ENCODE results near the gene MAPT.
"Not testable (repeated sequence)": the region's sequence is repeated elsewhere in the genome, so short reads cannot be mapped to it uniquely, and the experiment has no call there.

Gene MAPT

DNA sequence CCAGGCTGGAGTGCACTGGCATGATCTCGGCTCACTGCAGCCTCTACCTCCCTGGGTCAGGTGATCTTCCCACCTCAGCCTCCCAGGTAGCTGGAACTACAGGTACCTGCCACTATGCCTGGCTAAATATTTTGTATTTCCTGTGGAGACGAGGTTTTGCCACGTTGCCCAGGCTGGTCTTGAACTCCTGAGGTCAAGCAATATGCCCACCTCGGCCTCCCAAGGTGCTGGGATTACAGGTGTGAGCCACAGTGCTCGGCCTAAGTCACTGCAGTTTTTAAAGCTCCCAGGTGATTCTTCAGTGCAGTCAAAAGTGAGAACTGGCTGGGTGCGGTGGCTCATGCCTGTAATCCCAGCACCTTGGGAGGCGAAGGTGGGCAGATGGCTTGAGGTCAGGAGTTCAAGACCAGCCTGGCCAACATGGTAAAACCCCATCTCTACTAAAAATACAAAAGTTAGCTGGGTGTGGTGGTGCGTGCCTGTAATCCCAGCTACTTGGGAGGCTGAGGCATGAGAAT is 125.1 kb downstream of the MAPT start:
- not testable (repeated sequence) for DNase-seq

DNA sequence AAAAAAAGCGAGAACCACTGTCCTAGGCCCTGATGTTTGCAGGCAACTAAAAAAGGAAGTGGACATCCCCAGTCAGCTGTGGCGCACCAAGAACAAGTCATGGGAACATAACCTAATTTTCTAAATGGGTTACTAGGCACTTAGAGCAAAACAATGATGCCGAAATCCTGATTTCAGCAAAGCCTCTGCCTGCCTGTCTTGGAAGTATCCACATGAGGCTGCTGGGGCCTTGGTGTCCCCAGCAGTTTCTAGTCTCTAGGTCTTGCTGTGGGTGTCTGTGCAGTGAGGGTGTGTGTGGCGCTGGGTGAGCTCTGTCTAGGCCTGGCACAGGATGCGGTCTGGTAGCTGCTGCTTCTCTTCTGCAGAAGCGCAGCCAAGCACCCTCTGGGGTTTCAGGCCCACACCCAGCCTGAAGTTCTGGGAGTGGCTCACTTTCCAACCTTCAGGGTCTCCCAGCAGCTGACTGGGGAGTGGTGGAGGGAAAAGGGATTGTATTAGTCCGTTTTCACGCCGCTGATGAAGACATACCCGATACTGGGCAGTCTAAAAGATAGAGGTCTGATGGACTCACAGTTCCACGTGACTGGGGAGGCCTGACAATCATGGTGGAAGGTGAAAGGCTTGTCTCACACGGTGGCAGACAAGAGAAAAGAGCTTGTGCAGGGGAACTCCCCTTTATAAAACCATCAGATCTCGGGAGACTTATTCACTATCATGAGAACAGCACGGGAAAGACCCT is 125.8 kb downstream of the MAPT start:
- peak; percentile 18 for DNase-seq

DNA sequence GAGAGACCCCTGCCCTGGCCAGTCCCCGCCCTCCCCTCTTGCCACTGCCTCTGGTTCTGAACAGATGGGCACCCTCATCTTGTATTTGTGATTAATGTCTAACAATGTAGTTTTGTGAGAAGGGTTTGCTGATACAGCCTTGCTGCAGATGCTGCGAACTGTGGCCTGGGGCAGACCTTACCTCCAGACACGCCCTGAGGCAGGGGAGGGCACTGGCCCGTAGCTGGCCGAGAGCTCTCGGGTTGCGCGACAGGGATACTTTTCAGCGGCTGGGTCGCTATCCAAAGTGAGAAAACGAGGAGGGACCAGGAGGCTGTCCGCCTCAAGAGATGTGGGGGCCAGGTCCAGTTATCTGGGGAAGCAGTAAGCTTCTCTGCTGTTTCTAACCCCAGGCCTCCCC is 126.6 kb downstream of the MAPT start:
- no peak for DNase-seq

DNA sequence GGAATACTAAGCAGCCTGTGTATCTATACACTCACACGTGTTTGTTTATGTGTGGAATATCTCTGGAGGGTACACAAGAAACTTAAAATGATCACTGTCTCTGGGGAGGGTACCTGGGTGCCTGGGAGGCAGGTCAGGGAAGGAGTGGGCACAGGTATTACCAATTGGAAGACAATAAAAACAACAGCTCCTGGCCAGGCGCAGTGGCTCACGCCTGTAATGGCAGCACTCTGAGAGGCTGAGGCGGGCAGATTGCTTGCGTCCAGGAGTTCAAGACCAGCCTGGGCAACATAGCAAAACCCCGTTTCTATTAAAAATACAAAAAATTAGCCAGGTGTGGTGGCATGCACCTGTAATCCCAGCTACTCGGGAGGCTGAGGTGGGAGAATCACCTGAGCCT is 129.0 kb downstream of the MAPT start:
- not testable (repeated sequence) for DNase-seq

DNA sequence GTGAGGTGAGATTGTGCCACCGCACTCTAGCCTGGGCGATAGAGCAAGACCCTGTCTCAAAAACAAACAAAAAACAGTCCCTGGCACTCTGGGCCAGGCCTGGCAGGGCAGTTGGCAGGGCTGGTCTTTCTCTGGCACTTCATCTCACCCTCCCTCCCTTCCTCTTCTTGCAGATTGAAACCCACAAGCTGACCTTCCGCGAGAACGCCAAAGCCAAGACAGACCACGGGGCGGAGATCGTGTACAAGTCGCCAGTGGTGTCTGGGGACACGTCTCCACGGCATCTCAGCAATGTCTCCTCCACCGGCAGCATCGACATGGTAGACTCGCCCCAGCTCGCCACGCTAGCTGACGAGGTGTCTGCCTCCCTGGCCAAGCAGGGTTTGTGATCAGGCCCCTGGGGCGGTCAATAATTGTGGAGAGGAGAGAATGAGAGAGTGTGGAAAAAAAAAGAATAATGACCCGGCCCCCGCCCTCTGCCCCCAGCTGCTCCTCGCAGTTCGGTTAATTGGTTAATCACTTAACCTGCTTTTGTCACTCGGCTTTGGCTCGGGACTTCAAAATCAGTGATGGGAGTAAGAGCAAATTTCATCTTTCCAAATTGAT is 129.5 kb downstream of the MAPT start:
- DNase-seq: no peak

DNA sequence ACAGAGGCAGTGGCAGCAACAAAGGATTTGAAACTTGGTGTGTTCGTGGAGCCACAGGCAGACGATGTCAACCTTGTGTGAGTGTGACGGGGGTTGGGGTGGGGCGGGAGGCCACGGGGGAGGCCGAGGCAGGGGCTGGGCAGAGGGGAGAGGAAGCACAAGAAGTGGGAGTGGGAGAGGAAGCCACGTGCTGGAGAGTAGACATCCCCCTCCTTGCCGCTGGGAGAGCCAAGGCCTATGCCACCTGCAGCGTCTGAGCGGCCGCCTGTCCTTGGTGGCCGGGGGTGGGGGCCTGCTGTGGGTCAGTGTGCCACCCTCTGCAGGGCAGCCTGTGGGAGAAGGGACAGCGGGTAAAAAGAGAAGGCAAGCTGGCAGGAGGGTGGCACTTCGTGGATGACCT is 130.2 kb downstream of the MAPT start:
- no peak for DNase-seq

DNA sequence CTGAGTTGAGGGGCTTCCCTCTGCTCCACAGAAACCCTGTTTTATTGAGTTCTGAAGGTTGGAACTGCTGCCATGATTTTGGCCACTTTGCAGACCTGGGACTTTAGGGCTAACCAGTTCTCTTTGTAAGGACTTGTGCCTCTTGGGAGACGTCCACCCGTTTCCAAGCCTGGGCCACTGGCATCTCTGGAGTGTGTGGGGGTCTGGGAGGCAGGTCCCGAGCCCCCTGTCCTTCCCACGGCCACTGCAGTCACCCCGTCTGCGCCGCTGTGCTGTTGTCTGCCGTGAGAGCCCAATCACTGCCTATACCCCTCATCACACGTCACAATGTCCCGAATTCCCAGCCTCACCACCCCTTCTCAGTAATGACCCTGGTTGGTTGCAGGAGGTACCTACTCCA is 130.7 kb downstream of the MAPT start:
- no peak for DNase-seq

DNA sequence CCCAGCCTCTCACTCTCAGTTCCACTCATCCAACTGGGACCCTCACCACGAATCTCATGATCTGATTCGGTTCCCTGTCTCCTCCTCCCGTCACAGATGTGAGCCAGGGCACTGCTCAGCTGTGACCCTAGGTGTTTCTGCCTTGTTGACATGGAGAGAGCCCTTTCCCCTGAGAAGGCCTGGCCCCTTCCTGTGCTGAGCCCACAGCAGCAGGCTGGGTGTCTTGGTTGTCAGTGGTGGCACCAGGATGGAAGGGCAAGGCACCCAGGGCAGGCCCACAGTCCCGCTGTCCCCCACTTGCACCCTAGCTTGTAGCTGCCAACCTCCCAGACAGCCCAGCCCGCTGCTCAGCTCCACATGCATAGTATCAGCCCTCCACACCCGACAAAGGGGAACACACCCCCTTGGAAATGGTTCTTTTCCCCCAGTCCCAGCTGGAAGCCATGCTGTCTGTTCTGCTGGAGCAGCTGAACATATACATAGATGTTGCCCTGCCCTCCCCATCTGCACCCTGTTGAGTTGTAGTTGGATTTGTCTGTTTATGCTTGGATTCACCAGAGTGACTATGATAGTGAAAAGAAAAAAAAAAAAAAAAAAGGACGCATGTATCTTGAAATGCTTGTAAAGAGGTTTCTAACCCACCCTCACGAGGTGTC is 131.3 kb downstream of the MAPT start:
- no peak for DNase-seq

DNA sequence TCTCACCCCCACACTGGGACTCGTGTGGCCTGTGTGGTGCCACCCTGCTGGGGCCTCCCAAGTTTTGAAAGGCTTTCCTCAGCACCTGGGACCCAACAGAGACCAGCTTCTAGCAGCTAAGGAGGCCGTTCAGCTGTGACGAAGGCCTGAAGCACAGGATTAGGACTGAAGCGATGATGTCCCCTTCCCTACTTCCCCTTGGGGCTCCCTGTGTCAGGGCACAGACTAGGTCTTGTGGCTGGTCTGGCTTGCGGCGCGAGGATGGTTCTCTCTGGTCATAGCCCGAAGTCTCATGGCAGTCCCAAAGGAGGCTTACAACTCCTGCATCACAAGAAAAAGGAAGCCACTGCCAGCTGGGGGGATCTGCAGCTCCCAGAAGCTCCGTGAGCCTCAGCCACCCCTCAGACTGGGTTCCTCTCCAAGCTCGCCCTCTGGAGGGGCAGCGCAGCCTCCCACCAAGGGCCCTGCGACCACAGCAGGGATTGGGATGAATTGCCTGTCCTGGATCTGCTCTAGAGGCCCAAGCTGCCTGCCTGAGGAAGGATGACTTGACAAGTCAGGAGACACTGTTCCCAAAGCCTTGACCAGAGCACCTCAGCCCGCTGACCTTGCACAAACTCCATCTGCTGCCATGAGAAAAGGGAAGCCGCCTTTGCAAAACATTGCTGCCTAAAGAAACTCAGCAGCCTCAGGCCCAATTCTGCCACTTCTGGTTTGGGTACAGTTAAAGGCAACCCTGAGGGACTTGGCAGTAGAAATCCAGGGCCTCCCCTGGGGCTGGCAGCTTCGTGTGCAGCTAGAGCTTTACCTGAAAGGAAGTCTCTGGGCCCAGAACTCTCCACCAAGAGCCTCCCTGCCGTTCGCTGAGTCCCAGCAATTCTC is 132.1 kb downstream of the MAPT start:
- no peak for DNase-seq

DNA sequence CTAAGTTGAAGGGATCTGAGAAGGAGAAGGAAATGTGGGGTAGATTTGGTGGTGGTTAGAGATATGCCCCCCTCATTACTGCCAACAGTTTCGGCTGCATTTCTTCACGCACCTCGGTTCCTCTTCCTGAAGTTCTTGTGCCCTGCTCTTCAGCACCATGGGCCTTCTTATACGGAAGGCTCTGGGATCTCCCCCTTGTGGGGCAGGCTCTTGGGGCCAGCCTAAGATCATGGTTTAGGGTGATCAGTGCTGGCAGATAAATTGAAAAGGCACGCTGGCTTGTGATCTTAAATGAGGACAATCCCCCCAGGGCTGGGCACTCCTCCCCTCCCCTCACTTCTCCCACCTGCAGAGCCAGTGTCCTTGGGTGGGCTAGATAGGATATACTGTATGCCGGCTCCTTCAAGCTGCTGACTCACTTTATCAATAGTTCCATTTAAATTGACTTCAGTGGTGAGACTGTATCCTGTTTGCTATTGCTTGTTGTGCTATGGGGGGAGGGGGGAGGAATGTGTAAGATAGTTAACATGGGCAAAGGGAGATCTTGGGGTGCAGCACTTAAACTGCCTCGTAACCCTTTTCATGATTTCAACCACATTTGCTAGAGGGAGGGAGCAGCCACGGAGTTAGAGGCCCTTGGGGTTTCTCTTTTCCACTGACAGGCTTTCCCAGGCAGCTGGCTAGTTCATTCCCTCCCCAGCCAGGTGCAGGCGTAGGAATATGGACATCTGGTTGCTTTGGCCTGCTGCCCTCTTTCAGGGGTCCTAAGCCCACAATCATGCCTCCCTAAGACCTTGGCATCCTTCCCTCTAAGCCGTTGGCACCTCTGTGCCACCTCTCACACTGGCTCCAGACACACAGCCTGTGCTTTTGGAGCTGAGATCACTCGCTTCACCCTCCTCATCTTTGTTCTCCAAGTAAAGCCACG is 133.0 kb downstream of the MAPT start:
- no peak for DNase-seq

DNA sequence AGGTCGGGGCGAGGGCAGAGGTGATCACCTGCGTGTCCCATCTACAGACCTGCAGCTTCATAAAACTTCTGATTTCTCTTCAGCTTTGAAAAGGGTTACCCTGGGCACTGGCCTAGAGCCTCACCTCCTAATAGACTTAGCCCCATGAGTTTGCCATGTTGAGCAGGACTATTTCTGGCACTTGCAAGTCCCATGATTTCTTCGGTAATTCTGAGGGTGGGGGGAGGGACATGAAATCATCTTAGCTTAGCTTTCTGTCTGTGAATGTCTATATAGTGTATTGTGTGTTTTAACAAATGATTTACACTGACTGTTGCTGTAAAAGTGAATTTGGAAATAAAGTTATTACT is 133.6 kb downstream of the MAPT start:
- no peak for DNase-seq

DNA sequence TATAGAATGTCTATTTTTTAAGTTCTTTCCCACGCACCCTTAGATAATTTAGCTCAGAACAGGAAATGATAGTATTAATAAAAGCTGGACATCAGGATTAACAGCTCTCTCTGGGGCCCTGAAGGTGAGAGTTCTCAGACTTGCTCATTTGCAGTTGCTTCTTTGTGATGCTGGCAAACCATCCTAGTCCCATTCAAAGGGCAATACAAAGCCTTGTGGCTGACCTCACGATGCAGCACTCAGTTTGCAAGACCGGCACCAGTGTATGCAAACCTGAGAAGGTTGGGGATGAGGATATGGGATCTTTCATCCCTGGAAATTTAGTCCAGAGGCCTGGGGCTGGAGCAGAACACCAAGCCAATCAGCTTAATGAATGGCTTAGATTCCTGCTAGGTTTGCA is 134.0 kb downstream of the MAPT start:
- DNase-seq: no peak

DNA sequence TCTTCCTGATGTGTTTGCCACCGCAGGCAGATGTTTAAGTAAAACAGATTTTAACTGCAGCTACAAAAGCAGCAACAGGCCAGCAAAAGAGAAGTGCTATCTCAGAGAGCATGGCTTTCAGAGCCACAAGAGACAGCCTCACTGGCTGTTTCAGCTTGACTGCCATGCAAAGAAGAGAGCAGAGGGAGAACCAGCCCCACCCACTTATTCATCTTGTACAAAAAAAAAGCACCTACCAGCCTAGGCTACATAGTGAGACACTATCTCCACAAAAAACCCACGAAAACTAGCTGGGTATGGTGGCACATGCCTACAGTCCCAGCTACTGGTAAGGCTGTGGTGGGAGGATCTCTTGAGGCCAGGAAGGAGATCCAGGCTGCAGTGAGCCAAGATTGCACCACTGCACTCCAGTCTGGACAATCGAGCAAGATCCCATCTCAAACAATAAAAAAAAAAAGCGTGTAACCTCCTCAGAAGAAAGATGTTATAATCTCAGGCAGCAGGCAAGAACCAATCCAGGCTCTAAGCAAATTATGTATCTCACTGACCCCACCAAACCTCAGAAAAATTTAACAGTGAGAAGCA is 134.7 kb downstream of the MAPT start:
- DNase-seq: no peak

DNA sequence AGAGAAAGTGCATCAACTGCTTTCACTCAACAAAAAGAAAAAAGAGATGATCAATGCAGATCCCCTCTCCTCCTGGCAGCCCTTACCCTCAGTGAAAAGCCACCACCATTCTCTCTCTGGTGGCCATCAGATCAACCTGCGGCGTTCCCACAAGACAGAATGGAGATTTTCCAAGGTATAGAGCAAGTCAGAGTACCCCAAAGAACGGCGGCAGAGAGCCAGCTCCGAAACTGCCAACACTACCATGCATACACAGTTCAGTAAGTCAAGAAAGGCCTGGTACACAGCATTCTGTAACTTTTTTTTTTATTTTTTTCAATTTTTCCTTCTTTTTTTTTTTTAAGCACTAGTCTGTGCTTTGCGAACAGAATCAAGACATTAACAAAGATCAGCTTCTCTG is 135.3 kb downstream of the MAPT start:
- no peak for DNase-seq

DNA sequence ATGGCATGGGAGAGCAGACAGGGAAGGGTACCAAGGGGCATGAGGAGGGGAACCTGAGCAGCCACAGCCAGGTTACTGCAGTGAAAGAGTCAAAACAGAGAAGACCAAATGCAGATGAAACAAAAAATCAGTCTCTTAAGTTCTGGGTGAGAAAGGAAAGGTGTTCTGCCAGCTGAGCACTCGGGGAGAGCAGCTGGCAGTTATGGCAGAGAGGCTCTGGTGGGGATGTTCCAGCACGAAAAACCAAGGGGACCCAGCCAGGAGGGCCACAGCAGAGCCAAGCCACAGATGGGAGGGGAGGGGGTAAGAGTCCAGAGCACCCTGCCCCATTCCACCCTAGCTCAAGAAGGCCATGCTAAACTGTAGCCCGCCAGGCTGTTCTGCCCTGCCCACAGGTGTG is 136.4 kb downstream of the MAPT start:
- no peak for DNase-seq

DNA sequence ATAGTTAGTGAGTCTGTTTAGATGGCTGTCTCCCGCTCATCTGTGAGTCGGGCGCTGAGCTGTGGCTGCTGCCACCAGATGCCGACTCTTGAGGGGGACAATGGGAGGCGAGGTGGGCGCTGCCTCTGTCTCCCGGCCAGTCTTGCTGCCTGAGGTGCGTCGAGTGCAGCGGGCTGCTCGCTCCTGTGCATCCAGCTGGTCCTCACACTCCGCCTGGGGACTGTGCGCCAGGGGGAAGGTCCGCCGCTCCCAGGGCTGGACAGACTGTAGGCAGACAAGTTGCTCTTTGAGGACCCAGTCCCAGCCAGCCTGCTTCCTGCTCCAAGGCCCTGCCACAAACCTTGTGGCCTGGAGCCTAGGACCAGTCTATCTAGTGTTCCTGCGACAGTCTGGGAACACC is 137.1 kb downstream of the MAPT start:
- DNase-seq: no peak

DNA sequence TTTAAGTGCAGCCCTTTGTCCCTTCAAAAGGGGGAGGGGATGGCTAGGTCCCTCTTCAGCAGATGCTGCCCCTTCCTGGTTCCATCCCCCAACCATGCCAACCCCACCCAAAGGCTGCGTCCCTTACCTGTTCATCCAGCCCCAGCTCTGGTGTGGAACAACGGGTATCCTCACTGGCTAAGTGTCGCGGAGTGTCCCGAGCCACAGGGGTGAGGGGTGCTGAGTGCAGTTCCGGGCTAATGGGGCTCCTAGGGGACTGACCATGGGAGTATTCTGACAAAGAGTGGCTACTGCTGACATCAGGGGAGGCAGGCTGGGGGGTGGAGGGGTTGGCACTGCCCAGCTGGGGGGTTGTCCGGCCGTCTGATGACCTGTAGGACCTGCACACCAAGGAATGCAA is 137.6 kb downstream of the MAPT start:
- DNase-seq: no peak

DNA sequence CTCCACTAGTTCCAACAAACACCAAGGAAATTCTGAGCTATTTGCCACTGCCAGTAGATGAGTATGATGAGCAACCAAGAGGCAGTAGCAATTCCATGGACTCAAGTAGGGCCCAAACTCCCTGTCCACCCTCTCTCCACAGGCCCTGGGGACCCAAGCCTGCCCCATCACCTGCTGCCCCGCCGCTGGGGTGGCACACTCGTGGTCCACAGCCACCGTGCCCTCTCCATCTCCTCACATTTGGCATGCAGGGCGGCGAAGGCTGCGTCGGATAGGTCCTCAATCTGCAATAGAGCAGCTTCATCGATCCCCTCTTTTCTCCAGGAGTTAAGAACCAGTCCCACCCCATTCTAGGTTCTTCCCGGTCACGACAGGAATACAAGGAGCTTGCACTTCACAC is 138.6 kb downstream of the MAPT start:
- DNase-seq: no peak

DNA sequence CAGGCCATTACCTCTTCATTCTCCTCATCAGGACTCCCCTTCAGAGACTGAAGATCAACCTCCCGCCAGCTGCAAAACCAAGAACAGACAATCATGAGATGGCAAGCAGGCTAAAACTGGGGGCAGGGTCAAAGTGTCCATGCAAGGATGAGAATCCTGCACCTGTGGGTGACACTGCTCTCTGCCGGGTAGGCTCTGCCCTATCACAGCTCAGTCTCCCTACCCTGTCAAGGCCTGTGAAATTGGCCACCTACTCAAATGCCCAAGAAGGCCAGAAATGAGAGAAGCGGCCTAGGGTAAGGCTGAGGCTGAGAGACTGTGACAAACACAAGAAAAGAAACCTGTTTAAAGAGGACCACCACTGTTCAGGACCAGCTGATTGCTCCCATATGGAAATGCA is 139.0 kb downstream of the MAPT start:
- DNase-seq: no peak

DNA sequence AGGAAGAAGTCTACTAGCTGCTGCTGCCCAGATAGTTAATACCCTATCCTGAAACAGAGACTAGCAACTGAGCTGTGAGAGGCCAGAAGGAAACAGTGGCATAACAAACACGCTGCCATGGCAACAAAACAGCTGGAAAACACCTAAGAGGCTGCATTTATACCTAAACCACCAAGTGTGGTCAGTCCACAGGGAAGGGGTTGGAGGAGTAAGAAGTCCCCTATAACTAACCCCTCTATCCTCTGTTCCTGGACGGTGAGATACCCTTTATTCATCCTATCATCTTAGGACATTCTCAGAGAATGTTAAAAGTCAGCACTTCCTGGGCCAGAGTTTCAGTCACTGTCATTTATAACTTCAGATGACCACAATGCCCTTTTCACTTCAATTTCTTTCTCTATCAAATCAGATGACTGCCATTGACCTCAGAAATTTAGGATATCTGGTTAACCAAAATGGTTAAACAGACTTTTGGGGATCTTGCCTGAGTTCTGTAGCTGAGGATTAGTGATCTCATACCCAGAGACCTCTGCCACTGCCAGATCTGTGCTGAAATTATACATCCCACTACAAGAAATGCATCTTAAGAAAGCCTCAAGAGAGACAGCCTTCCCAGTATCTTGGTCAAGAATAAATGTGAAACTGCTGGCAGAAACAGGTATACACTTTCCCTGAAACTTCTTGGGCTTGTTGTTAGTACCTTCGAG is 140.9 kb downstream of the MAPT start:
- DNase-seq: no peak

DNA sequence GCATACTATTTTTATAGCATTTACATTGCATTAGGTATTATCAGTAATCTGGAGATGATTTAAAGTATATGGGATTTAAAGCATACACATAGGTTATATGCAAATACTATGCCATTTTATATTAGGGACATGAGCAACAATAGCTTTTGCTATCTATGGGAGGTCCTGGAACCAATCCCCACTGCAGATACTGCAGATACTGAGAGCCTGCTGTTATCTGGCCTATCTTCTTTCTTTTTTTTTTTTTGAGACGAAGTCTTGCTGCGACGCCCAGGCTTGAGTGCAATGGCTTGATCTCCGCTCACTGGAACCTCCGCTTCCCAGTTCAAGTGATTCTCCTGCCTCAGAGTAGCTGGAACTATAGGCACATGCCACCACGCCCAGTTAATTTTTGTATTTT is 142.1 kb downstream of the MAPT start:
- no peak for DNase-seq
